ENCODE data around the gene IRF2BP1.

- TF ChIP-seq CTCF (IDR thresholded peaks at IDR 0.05): no peak
- TF ChIP-seq POLR2A (IDR thresholded peaks at IDR 0.05): no peak
- TF ChIP-seq EP300 (IDR thresholded peaks at IDR 0.05): no peak
- TF ChIP-seq POLR2AphosphoS5 (IDR thresholded peaks at IDR 0.05): no peak
Measured at GRCh38 chr19:45847663-45848062, 38.3 kb downstream of the IRF2BP1 start.
